ENCODE data around the gene GRM2.

Gene GRM2

GRCh38 chr3:51706788-51707731 is at the start of gene GRM2:
GRM2 (plus strand) TSS chr3:51707068; CDS start chr3:51708984, 1,916 bp downstream.
- peak; percentile 89 for DNase-seq (ENCODE audit: low read depth)
- TF ChIP-seq CTCF (conservative IDR thresholded peaks at IDR 0.05; ENCODE audit: low read depth, low read length) = no peak
- peak within 1 kb of the TSS; percentile 50 for H3K4me3 ChIP-seq (ENCODE audit: low read depth, low read length)

- no peak for DNase-seq (ENCODE audit: low read depth)
- H3K4me3 ChIP-seq (ENCODE audit: low read depth, low read length) = no peak overlapping the region
- no peak for TF ChIP-seq CTCF (conservative IDR thresholded peaks at IDR 0.05; ENCODE audit: low read depth, low read length)
Measured at GRCh38 chr3:51657234-51657633, 49.6 kb upstream of the GRM2 start.

GRCh38 chr3:51659942-51660341 is 46.9 kb upstream of the GRM2 start:
- H3K4me3 ChIP-seq (ENCODE audit: low read depth, low read length) = no peak overlapping the region
- no peak for TF ChIP-seq CTCF (conservative IDR thresholded peaks at IDR 0.05; ENCODE audit: low read depth, low read length)
- no peak for DNase-seq (ENCODE audit: low read depth)

- TF ChIP-seq CTCF (conservative IDR thresholded peaks at IDR 0.05; ENCODE audit: low read depth, low read length) = no peak
- no peak for DNase-seq (ENCODE audit: low read depth)
- H3K4me3 ChIP-seq (ENCODE audit: low read depth, low read length) = no peak overlapping the region
Measured at GRCh38 chr3:51662456-51662855, 44.4 kb upstream of the GRM2 start.

GRCh38 chr3:51668756-51669155 is 38.1 kb upstream of the GRM2 start:
- no peak overlapping the region for H3K4me3 ChIP-seq (ENCODE audit: low read depth, low read length)
- DNase-seq (ENCODE audit: low read depth) = no peak
- no peak for TF ChIP-seq CTCF (conservative IDR thresholded peaks at IDR 0.05; ENCODE audit: low read depth, low read length)

GRCh38 chr3:51669241-51670052 is 37.4 kb upstream of the GRM2 start:
- H3K4me3 ChIP-seq (ENCODE audit: low read depth, low read length) = no peak overlapping the region
- TF ChIP-seq CTCF (conservative IDR thresholded peaks at IDR 0.05; ENCODE audit: low read depth, low read length) = peak; percentile 97
- DNase-seq (ENCODE audit: low read depth) = peak; percentile 90
